ENCODE results near the gene NPS.

NPS gene

GRCh38 chr10:127576051-127576450 is 26.9 kb downstream of the NPS start:
- TF ChIP-seq CTCF (IDR thresholded peaks at IDR 0.05; ENCODE audit: low read depth, low read length): no peak
- no peak for DNase-seq (ENCODE audit: low read depth, low spot score)
- no peak overlapping the region for H3K4me3 ChIP-seq (ENCODE audit: low read depth, low read length)
- in situ Hi-C loops (cut with HindIII; ENCODE audit: low sequenced_read_pairs): no loop called here

GRCh38 chr10:127576740-127577161 is 27.6 kb downstream of the NPS start:
- TF ChIP-seq CTCF (IDR thresholded peaks at IDR 0.05; ENCODE audit: low read depth, low read length): no peak
- in situ Hi-C loops (cut with HindIII; ENCODE audit: low sequenced_read_pairs): no loop called here
- H3K4me3 ChIP-seq (ENCODE audit: low read depth, low read length): no peak overlapping the region
- DNase-seq (ENCODE audit: low read depth, low spot score): no peak

- in situ Hi-C loops (cut with HindIII; ENCODE audit: low sequenced_read_pairs): no loop called here
- no peak for TF ChIP-seq CTCF (IDR thresholded peaks at IDR 0.05; ENCODE audit: low read depth, low read length)
- H3K4me3 ChIP-seq (ENCODE audit: low read depth, low read length): no peak overlapping the region
- DNase-seq (ENCODE audit: low read depth, low spot score): peak; percentile 17
Observed at GRCh38 chr10:127577376-127578258, 28.5 kb downstream of the NPS start.

GRCh38 chr10:127578259-127578960 is 29.3 kb downstream of the NPS start:
- DNase-seq (ENCODE audit: low read depth, low spot score): no peak
- H3K4me3 ChIP-seq (ENCODE audit: low read depth, low read length): no peak overlapping the region
- TF ChIP-seq CTCF (IDR thresholded peaks at IDR 0.05; ENCODE audit: low read depth, low read length): no peak
- in situ Hi-C loops (cut with HindIII; ENCODE audit: low sequenced_read_pairs): no loop called here

GRCh38 chr10:127578961-127579305 is 29.8 kb downstream of the NPS start:
- in situ Hi-C loops (cut with HindIII; ENCODE audit: low sequenced_read_pairs): no loop called here
- DNase-seq (ENCODE audit: low read depth, low spot score): no peak
- no peak overlapping the region for H3K4me3 ChIP-seq (ENCODE audit: low read depth, low read length)
- TF ChIP-seq CTCF (IDR thresholded peaks at IDR 0.05; ENCODE audit: low read depth, low read length): no peak

GRCh38 chr10:127579640-127580039 is 30.5 kb downstream of the NPS start:
- in situ Hi-C loops (cut with HindIII; ENCODE audit: low sequenced_read_pairs): no loop called here
- TF ChIP-seq CTCF (IDR thresholded peaks at IDR 0.05; ENCODE audit: low read depth, low read length): no peak
- no peak for DNase-seq (ENCODE audit: low read depth, low spot score)
- no peak overlapping the region for H3K4me3 ChIP-seq (ENCODE audit: low read depth, low read length)

Data from astrocyte of the spinal cord (primary cell).